Measurements from ENCODE around the gene LCE1B.

- TF ChIP-seq, protein P1, sequence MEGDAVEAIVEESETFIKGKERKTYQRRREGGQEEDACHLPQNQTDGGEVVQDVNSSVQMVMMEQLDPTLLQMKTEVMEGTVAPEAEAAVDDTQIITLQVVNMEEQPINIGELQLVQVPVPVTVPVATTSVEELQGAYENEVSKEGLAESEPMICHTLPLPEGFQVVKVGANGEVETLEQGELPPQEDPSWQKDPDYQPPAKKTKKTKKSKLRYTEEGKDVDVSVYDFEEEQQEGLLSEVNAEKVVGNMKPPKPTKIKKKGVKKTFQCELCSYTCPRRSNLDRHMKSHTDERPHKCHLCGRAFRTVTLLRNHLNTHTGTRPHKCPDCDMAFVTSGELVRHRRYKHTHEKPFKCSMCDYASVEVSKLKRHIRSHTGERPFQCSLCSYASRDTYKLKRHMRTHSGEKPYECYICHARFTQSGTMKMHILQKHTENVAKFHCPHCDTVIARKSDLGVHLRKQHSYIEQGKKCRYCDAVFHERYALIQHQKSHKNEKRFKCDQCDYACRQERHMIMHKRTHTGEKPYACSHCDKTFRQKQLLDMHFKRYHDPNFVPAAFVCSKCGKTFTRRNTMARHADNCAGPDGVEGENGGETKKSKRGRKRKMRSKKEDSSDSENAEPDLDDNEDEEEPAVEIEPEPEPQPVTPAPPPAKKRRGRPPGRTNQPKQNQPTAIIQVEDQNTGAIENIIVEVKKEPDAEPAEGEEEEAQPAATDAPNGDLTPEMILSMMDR (IDR thresholded peaks at IDR 0.05; ENCODE audit: low read length), result no peak
- no peak for TF ChIP-seq EZH2 (optimal IDR thresholded peaks at IDR 0.05; ENCODE audit: low read depth, low read length)
Observed at GRCh38 chr1:152796421-152796820, 15.3 kb upstream of the LCE1B start, which contains the start of gene LCE1D.

Data from MM.1S (cell line).